Fibroblast of peridontal ligament (primary cell): Measurements from ENCODE around the gene MGLL.

ENCODE experiments used
- DNase-seq: peaks from one replicate; pipeline ENCODE4 v3.0.0-alpha.2; 2010; ENCODE audit errors: extremely low read depth

MGLL gene

DNA sequence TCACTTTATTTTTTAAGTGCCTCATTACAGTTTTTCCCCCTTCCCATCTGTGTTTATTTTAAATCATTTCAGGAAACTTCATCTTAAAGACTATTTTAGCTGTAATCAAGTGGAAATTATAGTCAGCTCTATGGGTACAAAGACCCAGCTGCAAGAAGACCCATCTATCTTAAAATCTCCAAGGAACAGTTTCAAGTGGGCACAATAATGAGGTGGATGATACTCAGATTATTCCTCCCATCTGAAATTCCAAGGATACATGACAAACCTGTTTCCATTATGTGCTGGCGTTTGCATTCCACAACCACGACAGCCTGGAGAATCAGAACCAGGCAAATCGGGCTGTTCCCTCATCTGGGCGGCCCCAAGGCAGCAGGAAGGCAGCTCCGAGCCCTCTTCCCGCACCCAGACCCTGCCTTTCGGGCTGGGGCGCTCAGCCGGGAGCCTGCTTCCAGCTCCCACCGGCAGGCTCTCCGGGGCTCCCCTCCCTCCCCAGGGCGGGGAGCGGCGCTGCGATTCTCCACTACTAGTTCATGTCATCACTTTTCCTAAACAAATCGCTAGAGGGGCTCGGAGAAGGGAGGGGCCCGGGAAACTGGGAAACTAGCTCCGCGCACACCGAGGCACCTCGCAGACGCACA lies at the start of gene MGLL:
Gene MGLL, minus strand, starts transcription at position 475 of the 641 bp plus-strand sequence. Its CDS starts 197 bp downstream, at position 278.
- DNase-seq: peak; percentile 44

- no peak for DNase-seq
Observed at GRCh38 chr3:127870156-127870555, 47.8 kb upstream of the MGLL start.

DNA sequence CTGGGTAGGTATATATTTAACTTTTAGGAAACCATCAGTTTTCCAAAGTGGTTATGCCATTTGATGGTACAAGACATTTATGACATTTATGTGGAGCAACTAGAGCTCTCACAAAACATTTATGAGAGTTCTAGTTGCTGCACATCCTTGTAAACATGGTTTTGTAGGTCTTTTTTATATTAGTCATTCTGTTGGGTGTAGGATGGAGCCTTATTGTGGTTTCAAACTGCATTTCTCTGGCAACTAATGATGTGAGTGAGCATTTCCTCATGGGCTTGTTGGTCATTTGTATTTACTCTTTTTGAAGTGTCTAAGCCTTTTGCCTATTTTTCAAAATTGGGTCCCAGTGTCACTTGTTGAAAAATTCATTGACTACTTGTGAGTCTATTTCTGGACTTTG lies 45.7 kb upstream of the MGLL start:
- DNase-seq: no peak

DNA sequence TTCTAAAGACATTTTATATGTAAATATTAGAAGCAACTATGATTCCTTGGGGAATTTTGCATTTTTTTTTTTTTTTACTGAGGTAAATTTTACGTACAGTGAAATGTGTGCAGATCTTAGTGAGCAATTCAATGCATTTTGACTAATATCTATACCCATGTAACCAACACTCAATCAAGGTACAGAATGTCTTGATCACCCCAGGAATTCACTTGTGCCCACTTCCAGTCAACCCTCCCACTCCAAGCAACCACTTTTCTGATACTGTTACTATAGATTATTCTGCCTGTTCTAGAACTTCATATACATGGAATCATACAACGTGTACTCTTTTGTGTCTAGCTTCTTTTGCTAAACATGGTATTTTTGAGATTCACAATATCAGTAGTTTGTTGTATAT lies 45.1 kb upstream of the MGLL start:
- DNase-seq: no peak

- peak; percentile 13 for DNase-seq
Observed at GRCh38 chr3:127865941-127866340, 43.6 kb upstream of the MGLL start.

DNA sequence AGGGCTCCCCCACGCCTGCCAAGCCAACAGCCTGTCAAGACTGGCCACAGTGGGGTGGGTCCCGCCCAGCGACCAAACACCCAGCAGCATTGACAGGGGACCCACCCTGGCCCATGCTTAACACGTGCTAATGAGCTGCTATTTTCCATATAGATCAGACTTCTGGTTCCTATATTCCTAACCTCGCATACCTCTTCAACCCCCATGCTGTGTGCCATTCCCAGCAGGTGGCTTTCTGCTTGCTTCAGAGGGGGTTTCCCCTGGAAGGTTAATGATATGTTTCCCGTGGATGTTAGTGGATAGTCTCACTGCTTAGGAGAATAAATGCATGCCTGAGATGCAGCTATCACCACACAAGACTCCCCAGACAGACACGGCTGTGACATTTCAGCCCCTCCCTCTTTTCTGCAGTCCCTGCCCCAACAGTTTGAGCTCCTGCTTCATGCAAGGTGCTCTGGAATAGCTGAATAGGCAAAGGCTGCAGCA lies 37.9 kb upstream of the MGLL start:
- no peak for DNase-seq

- no peak for DNase-seq
Observed at GRCh38 chr3:127859730-127860129, 37.4 kb upstream of the MGLL start.

DNA sequence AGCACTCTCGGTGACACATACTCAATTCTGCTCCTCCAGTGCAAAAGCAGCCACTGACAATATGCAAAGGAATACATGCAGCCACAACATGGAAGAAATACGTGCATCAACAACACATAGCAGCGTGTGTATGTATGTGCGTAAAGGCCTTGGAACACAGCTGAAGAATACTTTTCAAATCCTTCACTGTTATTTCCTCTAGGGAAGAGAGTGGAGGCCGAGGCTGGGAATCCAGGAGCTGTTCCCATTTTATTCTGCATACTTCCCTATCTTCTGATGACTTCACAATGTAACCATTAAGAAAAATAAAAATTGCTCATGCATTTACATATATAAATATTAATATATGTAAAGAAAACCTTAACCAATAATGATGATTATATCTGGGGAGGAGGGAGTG lies 36.6 kb upstream of the MGLL start:
- no peak for DNase-seq

GRCh38 chr3:127858521-127858920 lies 36.2 kb upstream of the MGLL start:
- no peak for DNase-seq

- DNase-seq: peak; percentile 46
Observed at GRCh38 chr3:127857333-127857732, 35.0 kb upstream of the MGLL start.

- no peak for DNase-seq
Observed at GRCh38 chr3:127856801-127857200, 34.5 kb upstream of the MGLL start.

GRCh38 chr3:127855246-127855645 lies 32.9 kb upstream of the MGLL start:
- DNase-seq: no peak

- no peak for DNase-seq
Observed at GRCh38 chr3:127853681-127854080, 31.4 kb upstream of the MGLL start.

DNA sequence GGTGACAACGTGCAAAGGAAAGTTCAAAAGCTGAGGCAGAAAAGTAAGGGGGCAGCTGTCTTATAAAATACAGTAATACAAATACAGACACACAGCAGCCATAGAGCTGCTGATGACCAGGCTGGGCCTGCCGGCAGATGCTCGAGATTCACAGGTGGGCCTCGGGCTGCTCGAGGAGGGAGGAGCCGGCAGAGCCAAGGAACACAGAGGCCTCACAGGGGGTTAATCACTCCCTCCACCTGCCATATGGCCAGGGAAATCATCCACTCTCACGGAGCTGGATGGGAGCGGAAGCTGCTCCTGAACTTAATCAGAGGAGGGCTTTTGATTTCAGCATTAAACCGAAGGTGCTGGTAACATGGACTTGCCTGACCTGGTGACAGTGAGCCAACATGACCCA lies 29.6 kb upstream of the MGLL start:
- DNase-seq: no peak

DNA sequence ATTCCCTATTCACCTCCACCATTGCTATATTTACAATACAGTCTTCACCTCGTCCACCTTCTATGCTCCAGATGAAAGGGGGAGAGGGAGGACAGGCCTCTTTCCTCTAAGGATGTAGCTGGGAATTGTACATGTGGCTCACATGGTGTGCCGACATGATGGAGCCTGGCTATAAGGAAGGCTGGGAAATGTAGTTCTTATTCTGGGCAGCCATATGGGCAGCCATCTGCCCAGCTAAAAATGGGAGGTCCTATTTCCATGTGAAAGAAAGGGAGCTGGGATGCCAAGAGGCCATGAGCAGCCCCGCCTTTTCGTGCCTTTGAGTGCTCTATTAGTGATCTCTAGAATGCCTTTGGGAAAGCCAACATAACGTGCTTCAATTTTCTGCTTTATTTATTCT lies 27.1 kb upstream of the MGLL start:
- no peak for DNase-seq

DNA sequence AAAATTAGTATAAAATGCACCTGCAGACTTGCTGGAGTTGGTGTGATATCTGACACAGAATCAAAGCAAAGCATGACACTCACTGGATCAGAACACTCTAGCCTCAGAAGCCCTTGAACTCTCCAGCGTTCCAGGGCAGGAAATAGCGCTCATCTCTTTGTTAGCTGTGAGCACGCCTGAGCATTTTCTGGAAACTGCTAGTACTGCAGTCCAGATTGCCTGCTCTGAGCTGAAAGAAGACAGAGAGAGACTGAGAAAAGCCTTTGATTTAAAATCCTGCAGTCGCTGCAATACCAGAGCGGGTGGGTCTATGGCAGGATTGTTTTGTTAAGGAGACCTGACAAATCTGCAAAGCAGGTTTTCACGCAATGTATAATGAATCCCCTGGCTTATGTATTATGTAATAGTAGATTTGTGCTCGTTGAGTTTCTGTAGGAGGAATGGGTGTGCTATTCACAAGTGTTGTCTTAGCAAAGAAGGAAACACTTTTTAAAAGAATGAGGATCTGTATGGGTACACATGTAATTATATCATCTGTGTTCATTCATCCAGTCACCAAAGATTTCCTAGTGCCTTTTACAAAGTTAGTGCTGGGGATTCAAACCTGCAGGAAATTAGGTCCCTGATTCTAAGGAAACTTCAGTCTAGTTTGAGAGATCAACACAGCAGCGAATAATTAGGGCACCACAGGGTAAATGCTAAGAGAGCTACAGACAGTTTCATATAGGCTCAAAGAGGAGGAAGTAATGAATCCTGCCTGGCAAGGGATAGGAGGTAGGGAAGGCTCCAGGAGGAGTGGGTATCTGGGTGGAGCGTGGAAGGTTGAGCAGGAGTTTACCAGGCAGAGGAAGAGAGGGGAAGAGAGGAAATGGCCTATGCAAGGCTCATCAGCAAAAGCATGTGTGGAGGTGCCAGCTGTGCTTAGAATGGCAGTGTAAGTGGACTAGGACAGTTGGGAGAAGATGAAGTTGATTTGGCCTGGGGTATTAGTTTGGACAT lies 26.1 kb upstream of the MGLL start:
- peak; percentile 23 for DNase-seq

DNA sequence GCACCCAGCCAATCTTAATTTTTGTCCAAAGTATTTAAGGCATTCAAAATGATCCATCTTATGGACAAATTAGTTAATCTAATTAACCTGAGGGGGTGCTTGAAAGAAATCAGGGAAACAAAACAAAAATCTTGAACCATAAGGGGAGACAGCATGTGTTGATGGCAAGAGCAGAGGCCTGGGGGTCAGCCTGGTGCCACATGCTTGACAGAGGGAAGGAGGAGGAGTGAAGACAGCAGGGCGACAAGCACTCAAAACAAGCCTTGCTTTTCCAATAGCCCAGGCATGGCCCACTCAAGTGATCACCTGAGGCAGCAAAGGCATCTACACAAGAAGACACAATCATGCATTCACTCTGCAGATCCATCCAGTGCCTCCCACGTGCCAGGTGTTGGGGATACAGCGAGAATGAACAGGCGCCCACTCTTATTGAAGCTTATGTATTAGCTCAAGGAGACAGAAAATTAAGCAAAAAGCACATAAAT lies 25.0 kb upstream of the MGLL start:
- no peak for DNase-seq

DNA sequence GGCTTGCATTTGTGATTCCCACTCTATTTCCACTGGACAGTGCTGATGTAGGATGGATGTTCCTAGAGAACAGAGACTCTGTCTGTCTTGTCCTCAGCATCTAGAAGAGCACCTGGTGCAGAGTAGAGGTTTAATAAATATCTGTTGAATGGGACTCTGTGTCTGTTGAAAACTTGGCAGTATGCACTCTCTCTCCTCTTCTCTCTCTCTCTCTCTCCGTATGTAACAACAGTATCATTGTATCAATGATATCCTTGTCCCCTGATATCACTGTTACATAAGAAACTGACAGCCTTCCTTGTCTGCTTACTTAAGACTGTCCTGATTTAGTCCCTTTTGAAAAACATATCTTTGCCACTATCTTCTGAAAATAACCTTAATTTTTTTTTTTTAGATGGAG lies 24.3 kb upstream of the MGLL start:
- no peak for DNase-seq

GRCh38 chr3:127844326-127844942 lies 22.1 kb upstream of the MGLL start:
- DNase-seq: no peak

DNA sequence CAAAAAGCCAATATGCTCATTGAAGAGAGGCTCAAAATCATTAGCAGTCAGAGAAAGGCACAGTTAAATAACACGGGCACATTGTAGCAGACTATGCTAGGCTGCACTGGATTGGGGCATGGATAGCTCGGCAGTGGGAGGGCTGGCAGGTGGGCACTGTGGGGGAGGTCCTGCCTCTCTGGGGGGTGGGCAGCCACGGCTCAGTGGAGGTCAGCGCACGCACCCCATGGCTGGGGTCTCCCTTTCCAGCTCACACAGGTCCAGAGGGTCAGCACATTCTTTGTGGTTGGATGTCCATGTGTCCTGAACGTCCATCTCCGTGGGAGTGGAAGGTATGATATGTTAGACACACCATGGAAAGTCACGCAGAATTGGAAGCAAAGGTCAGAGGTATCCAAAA lies 18.4 kb upstream of the MGLL start:
- no peak for DNase-seq

DNA sequence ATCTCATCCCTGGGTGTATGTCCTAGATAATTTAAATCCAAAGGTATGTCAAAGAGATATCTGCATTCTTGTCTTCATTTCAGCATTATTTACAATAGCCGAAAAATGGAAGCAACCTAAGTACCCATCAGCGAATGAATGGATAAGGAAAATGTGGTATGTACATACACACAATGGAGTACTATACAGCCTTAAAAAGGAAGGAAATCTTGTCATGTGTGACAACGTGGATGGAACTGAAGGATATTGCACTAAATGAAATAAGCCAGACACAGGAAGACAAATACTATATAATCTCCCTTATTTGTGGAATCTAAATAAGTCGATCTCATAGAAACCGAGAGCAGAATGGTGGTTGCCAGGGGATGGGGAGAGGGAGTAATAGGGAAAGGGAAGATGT lies 16.8 kb upstream of the MGLL start:
- DNase-seq: no peak
